GM19351 (cell line): ENCODE measurements around the gene KCNH4.
A peak's percentile ranks its signal among the peaks of the same experiment; 100 is the strongest.
"Not testable (repeated sequence)": the region's sequence is repeated elsewhere in the genome, so short reads cannot be mapped to it uniquely, and the experiment has no call there.

ENCODE experiments used
- ATAC-seq: cut with Tn5 transposase; IDR thresholded peaks from one replicate; pipeline ENCODE4 v1.9.1; 2021; ENCODE audit warnings: mild to moderate bottlenecking, moderate library complexity; ENCODE audit not compliant: unreplicated experiment

Gene KCNH4

GRCh38 chr17:42197564-42198156 lies 16.7 kb upstream of the KCNH4 start:
- no peak for ATAC-seq

- peak; percentile 83 for ATAC-seq
Observed at GRCh38 chr17:42193969-42194899, 13.3 kb upstream of the KCNH4 start, which contains the start of gene GHDC. GHDC (minus strand) TSS chr17:42194494; CDS start chr17:42193581, 913 bp downstream.

DNA sequence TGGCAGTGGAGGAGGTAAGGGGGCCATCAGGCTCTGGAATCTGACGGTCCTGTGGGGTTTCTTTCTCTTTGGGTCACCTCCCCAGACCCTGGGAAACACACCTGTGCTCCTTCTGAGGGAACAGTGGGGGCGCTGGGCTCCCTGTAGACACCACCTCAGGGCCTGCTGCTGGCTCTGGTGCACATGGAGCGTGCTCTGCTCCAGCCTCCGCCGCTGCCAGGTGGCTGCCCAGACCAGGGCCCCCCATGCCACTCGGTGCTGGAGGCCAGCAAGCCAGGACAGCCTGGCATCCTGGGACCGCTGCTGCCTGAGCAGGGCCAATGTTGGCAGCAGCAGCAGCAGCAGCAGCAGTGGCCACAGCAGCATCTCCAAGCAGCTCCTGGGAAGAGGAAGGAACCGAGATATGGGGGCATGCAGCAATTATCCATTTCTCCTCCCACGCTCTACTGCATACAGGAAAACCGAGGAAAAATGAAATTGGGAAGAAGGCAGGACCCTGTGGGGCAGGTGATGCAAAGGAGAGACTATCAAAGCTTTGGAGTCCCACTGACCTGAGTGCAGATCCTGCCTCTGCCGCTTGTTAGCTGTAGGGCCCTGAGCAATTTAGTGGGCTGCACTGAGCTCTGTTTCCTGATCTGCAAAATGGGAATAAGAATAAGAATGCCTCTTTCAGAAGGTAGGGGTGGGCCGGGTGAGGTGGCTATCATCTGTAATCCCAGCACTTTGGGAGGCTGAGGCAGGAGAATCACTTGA lies 12.4 kb upstream of the KCNH4 start:
- ATAC-seq, result no peak

DNA sequence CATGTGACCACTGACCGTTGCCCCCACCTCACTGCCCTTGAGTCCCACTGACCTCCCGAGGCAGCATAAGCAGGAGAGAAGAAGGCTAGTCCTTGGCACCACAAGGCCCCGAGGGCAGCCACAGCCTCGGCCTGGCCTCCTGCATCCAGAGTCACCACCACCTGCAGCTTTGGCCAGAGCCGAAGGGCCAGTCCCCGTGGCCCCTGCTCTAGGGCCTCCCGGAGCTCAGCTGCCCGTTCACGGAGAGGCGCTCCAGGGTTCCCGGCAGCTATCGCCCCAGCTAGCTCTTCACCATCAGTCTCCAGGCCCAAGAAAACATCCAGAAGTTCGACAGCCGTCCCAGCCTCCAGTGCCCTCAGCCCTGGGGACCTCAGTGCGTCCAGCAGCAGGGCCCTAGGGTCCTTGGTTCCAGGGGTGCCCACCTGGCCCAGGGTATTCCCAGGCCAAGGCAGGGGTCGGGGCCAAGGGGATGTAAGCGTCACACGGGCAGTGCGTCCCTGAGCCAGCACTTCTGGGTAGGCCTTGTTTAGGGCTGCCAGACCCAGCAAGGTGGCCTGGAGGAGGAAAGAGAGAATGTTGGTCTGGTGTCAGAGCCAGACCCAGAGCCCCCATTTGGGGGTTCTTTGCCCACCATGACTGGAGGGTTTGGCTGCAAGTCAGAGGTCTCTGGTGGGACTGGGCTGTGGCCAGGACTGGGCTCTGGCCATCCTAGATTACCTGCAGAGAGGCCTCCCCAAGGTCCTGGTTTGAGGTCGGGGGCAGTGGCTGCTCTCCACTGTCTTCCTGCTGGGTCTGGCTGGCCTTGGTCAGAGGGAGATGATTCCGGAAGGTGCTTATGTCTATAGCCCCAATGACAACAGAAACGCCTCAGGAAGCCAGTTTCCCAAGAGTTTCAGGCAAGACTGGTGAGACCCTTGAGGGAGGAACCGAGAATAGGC lies 11.5 kb upstream of the KCNH4 start:
- no peak for ATAC-seq

DNA sequence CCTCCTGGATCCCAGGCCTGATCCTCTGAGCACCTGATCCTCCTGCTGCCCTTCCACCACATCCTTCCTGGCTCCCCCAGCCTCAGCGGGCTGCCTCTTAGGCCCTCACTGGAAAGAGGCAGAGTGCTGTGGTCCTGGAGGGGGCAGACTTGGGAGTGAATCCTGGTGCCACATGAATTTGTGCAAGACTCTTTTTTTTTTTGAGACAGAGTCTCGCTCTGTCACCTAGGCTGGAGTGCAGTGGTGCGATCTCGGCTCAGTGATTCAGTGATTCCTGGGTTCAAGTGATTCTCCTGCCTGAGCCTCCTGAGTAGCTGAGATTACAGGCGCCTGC lies 10.3 kb upstream of the KCNH4 start:
- no peak for ATAC-seq

- no peak for ATAC-seq
Observed at GRCh38 chr17:42190491-42191274, 9.7 kb upstream of the KCNH4 start.

GRCh38 chr17:42189651-42189965 lies 8.7 kb upstream of the KCNH4 start:
- no peak for ATAC-seq

DNA sequence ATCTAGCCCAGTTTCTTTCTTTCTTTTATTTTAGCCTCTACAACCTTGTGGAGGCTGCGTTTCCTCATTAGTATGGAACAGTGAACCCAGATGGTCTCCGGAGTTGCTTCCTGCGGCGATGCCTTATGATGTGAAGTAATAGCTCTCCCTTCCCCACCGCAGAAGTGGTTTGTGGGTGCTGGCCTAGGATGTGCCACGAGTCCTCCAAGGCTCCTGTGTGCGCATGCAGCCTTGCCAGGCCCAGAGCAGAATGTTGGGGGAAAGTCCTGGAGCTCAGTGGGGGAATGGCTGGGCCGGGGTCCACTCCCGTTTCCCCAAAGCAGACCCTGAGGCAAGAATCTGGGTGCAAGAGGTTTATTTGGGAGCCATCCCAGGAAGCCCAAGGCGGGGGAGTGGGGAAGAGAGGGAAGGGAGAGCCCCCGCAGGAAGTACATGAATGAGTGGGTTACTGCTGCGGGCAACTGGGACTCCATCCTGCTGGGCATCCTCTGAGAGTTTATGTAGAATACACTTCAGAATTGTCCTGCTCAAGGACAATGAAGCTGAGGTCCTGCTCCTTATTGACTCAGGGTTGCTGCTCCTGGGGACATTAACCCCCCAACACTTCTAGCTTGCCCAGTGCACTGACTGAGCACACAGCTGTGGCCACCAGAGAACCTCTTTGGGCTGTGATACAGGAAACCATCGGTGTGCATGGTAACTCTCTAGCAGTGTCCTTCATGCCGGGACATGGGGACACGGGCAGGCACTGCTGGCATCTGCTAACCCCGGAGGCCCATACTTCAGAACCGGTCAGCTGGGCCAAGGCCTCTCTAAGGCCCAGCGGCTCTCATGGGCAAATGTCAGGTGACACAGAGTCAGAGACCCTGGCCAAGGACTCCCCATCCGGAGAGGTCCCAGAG lies 8.1 kb upstream of the KCNH4 start:
- no peak for ATAC-seq

DNA sequence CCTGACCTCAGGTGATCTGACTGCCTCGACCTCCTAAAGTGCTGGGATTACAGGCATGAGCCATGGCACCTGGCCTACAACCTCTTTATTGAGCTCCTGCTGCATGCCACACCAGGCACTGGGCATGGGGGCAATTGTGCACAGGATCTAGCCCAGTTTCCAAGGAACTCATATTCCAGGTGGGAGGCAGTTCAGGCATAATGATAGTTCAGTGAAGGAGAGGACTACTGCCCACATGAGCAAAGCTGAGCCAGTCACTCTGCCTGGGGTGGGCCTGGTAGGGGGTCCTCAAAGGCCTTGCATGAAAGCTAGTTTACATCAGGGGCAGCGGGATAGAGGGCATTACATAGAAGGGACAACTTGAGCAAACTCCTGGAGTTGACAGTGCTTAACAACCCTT lies 6.9 kb upstream of the KCNH4 start:
- no peak for ATAC-seq

- ATAC-seq, result not testable (repeated sequence)
Observed at GRCh38 chr17:42186191-42186590, 5.2 kb upstream of the KCNH4 start.

DNA sequence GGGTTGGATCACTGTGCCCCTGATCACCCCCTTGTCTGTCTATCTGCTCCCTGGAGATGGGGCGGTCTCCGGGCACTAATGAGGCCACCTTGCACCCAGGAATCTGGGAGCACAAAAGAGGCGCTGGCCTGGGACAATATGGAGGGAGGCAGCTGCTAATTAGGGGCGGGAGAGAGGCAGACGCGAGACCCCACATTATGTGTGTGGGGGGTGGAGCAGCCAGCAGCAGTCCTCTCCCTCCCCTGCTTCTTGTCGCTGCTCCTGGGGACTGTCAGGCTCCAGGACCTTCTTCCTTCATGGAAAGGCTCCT lies 4.6 kb upstream of the KCNH4 start:
- ATAC-seq, result no peak

DNA sequence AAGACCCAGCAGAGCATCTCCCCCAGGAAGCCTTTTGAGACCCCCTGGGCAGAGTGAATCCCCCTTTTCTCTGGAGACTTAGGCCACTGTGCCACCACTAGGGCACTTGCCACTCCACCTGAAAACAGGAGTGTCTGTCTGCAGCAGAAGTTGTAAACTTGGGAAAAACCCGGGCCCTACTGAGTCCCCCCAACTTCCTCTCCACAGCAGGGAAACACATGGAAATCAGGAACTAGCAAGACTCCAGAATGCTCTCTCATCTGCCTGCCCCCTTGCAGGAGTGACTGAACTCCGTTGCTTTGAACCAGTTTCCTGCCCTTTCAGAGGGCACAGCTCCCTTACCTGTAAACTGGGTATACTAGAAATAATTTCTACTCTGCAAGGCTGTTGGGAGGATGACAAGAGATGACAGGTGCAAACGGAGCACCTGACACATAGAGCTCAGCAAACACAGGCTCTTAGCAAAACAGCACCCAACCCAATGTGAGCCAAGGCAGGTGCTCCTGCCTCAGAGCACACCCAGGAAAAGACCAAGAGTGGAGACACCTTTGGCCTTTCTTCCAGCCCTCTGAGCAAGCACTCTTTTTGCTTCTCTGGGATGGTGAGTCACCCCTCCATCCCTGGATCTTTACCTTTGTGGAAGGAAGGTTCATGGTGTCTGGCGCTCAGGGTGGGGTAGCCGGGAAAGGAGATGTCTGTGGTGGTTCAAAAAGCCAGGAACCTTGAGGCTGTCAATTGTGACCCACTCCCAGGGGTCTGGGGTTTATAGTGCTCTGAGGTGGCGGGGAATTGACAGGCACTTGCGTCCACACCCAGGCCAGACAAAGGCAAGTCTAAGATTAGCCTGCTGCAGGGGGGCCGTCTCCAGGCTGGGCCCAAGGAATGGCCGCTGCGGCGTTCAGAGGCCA lies 4.0 kb upstream of the KCNH4 start, which contains the start of gene HCRT:
Gene HCRT, minus strand, starts transcription at position 740 of the 908 bp plus-strand sequence. Its CDS starts 87 bp downstream, at position 653.
- ATAC-seq, result no peak

- peak; percentile 69 for ATAC-seq
Observed at GRCh38 chr17:42183741-42184711, 3.1 kb upstream of the KCNH4 start.

GRCh38 chr17:42182927-42183734 lies 2.2 kb upstream of the KCNH4 start:
- no peak for ATAC-seq

GRCh38 chr17:42181851-42182207 lies 887 bp upstream of the KCNH4 start:
- no peak for ATAC-seq

DNA sequence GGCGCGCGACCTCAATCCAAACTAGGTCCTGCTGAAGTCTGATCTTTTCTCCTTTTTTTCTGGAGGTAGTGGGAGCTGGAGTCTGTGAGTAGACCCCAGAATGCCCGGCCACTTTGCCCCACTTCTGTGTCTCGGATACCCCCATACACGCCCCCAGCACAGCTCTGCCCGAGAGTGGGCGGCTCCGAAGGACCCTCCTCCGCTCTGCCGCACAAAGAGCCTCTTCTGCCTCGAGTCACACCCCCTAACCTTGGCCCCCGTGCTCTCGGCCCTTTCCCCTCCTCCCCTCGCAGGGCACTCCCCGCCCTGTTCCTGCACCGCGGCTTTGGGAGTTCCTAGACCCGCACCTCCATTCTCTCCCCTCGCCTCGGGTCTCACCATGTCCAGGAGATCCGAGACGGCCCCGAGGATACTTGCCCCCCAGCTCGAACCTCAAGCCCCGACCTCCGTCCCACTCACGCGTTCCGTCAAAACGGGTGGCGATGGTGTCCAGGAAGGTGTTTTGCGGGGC lies 476 bp downstream of the KCNH4 start:
- ATAC-seq, result no peak
